Measurements from ENCODE around the gene ZNF823. TPM values are rescaled to one million over a fixed set of nuclear protein-coding genes. Genes with fewer than 3 reads are reported as not detected.

The ZNF823 gene
- total and polyA plus RNA-seq, 2 of the 4 experiments (the other 2 are of a cell fraction), result 2.2 to 9.3 TPM

GRCh38 chr19:11780431-11781020 is 41.8 kb upstream of the ZNF823 start:
- Histone ChIP-seq H2BK5ac (ENCODE audit: low read depth, low read length, poor library complexity, severe bottlenecking) (no peak overlapping the region), H3K4me3 (ENCODE audit: insufficient read depth, low read depth, low read length) (no peak overlapping the region), H3K27me3 (ENCODE audit: control insufficient read depth, insufficient read depth, low read length) (no peaks in the 10 kb centered on the region), H2BK15ac (ENCODE audit: low read depth, low read length) (no peak overlapping the region), H3K4me1 (ENCODE audit: control insufficient read depth, insufficient read depth, low read length) (no peaks in the 10 kb centered on the region), H4K8ac (ENCODE audit: low read depth in 2 of 2, low read length in 2 of 2) (no peak overlapping the region), H2AK9ac (replicated peaks; ENCODE audit: low read depth, low read length, poor library complexity) (no peak overlapping the region), H4K91ac (ENCODE audit: insufficient read depth, low read depth, low read length) (no peak overlapping the region), H3K14ac (replicated peaks; ENCODE audit: low read depth, low read length) (no peak overlapping the region), H3K18ac (ENCODE audit: low read depth, low read length) (no peak overlapping the region), H4K5ac (ENCODE audit: low read depth, low read length) (no peak overlapping the region), H3K4me2 (ENCODE audit: low read depth, low read length) (no peak overlapping the region), H3K9me1 (ENCODE audit: insufficient read depth, low read length) (no peaks in the 10 kb centered on the region), H3K79me1 (ENCODE audit: low read depth in 1 of 2, low read length in 2 of 2) (peaks cover 0 to 3% of the 10 kb centered on the region in 2 experiments; a peak in 1 of 4 replicates), H3K23ac (ENCODE audit: low read depth, low read length) (no peak overlapping the region), H3K27ac (ENCODE audit: insufficient read depth, low read length) (no peak overlapping the region), H3K4ac (ENCODE audit: low read depth, low read length) (no peak overlapping the region), H2AFZ (replicated peaks; ENCODE audit: low read length, poor library complexity) (no peak overlapping the region), H3K36me3 (ENCODE audit: control insufficient read depth, insufficient read depth, low read length) (peaks cover 41% of the 10 kb centered on the region), H4K20me1 (ENCODE audit: insufficient read depth, low read length) (no peaks in the 10 kb centered on the region), H2BK20ac (ENCODE audit: low read depth, low read length) (no peak overlapping the region), H3K9ac (ENCODE audit: low read depth, low read length) (no peak overlapping the region), H3K56ac (ENCODE audit: extremely low read depth, insufficient read depth, low read length) (no peak overlapping the region), H2AK5ac (ENCODE audit: low read depth, low read length) (no peak overlapping the region), H3K9me3 (ENCODE audit: control insufficient read depth, insufficient read depth, low read length) (peaks cover 73% of the 10 kb centered on the region), H2BK120ac (ENCODE audit: low read depth, low read length) (no peak overlapping the region)
- ATAC-seq (ENCODE audit: low read depth) (no peak), DNase-seq (no peak)
- ChIA-PET POLR2A (ENCODE audit: unreplicated experiment) (no interaction called here), CTCF (no interaction called here)
- intact Hi-C loops (cut with micrococcal nuclease), result no loop called here
- TF ChIP-seq NFE2L2 (IDR thresholded peaks at IDR 0.05; ENCODE audit: low read depth, low read length) (no peak), RFX5 (IDR thresholded peaks at IDR 0.05; ENCODE audit: low read depth, low read length) (no peak), CTCF (conservative IDR thresholded peaks at IDR 0.05; ENCODE audit: low read depth, low read length) (no peak), POLR2A (IDR thresholded peaks at IDR 0.05; ENCODE audit: low read depth, low read length) (no peak), RCOR1 (IDR thresholded peaks at IDR 0.05; ENCODE audit: insufficient replicate concordance, low read length) (no peak), MAZ (IDR thresholded peaks at IDR 0.05; ENCODE audit: borderline replicate concordance, low read depth, low read length) (no peak), ELK1 (IDR thresholded peaks at IDR 0.05; ENCODE audit: borderline replicate concordance, low read depth, low read length) (no peak)
- WGBS, 2 experiments (ENCODE audit: extremely low coverage in 2 of 2, insufficient read length in 1 of 2), result 100% methylated on average over 2 of the region's 7 CpGs; no CpG with 5 or more reads in 1 of the 2 experiments
- dilution Hi-C loops (cut with HindIII; ENCODE audit: low sequenced_read_pairs, unreplicated experiment), result no loop called here
- in situ Hi-C loops (cut with MboI; ENCODE audit: low sequenced_read_pairs), result no loop called here
- BruUV-seq (replicated peaks), result no TSS peak
